Naive thymus-derived CD4-positive, alpha-beta T cell (primary cell): ENCODE measurements around the gene PRMT5. TPM values are rescaled to one million over a fixed set of nuclear protein-coding genes. Genes with fewer than 3 reads are reported as not detected.

Source experiments
- ATAC-seq: fragments of 150-1000 bp; cut with Tn5 transposase; 2 replicates; pipeline ENCODE4 v1.10.0; 2021; ENCODE audit warnings: mild to moderate bottlenecking, moderate library complexity
- CTCF ChIA-PET: fragments of 350-600 bp; sonication (Branson Sonifier 250); formaldehyde crosslinking; loops from one replicate; lab custom pipeline; 2021; ENCODE audit warnings: antibody characterized with exemption; lab: Charles Lee
- POLR2A ChIA-PET: fragments of 350-600 bp; sonication (Branson Sonifier 250); formaldehyde crosslinking; loops from one replicate; lab custom pipeline; 2021; ENCODE audit warnings: antibody characterized with exemption, inconsistent platforms; lab: Charles Lee
- DNase-seq, 9 donors: peaks; one replicate each; pipeline versions ENCODE4 v3.0.0 to v3.0.0-alpha.2; 2020 to 2022; ENCODE audit warnings: mixed read lengths in 1 of 9
- H3K27ac ChIP-seq: one replicate; pipeline ENCODE4 v1.7.0; 2013; ENCODE audit warnings: mild to moderate bottlenecking, low read depth, low read length, moderate library complexity
- H3K27me3 ChIP-seq, 2 donors: one replicate each; pipeline ENCODE4 v1.7.0; 2013; ENCODE audit warnings: low read length in 2 of 2, mild to moderate bottlenecking in 2 of 2, moderate library complexity in 2 of 2; ENCODE audit not compliant: control insufficient read depth in 2 of 2, insufficient read depth in 2 of 2
- H3K36me3 ChIP-seq, 3 experiments: 1 replicate in 2 of 3; 2 replicates in 1 of 3; pipeline ENCODE4 v1.7.0; 2013; ENCODE audit warnings: low read length in 3 of 3, mild to moderate bottlenecking in 3 of 3, moderate library complexity in 1 of 3; ENCODE audit not compliant: insufficient read depth in 3 of 3, control insufficient read depth in 2 of 3
- H3K4me1 ChIP-seq, 2 donors: one replicate each; pipeline ENCODE4 v1.7.0; 2013; ENCODE audit warnings: low read length in 2 of 2, mild to moderate bottlenecking in 2 of 2, moderate library complexity in 1 of 2; ENCODE audit not compliant: control insufficient read depth in 2 of 2, insufficient read depth in 2 of 2
- H3K4me3 ChIP-seq: 2 replicates; pipeline ENCODE4 v1.7.0; 2013; ENCODE audit warnings: mild to moderate bottlenecking, low read length
- H3K9me3 ChIP-seq, 3 experiments: 1 replicate in 2 of 3; 2 replicates in 1 of 3; pipeline ENCODE4 v1.7.0; 2013; ENCODE audit warnings: low read length in 3 of 3; ENCODE audit not compliant: control insufficient read depth in 2 of 3
- H3K27ac Mint-ChIP-seq, 9 donors: one replicate each; pipeline ENCODE4 v1.8.0; 2020 to 2022; ENCODE audit warnings: mixed read lengths in 9 of 9, mild to moderate bottlenecking in 8 of 9, moderate library complexity in 5 of 9, inconsistent platforms in 2 of 9
- H3K27me3 Mint-ChIP-seq, 5 donors: one replicate each; pipeline ENCODE4 v1.8.0; 2021 to 2022; ENCODE audit warnings: mixed read lengths in 5 of 5, mild to moderate bottlenecking in 1 of 5
- H3K36me3 Mint-ChIP-seq, 5 donors: one replicate each; pipeline ENCODE4 v1.8.0; 2020 to 2022; ENCODE audit warnings: mixed read lengths in 5 of 5, mild to moderate bottlenecking in 3 of 5, inconsistent platforms in 1 of 5
- H3K4me1 Mint-ChIP-seq, 7 donors: one replicate each; pipeline ENCODE4 v1.8.0; 2020 to 2022; ENCODE audit warnings: mixed read lengths in 7 of 7, mild to moderate bottlenecking in 3 of 7, inconsistent platforms in 1 of 7
- H3K4me3 Mint-ChIP-seq, 10 donors: one replicate each; pipeline ENCODE4 v1.8.0; 2020 to 2022; ENCODE audit warnings: mild to moderate bottlenecking in 10 of 10, mixed read lengths in 10 of 10, moderate library complexity in 6 of 10, inconsistent platforms in 2 of 10
- H3K9me3 Mint-ChIP-seq, 11 donors: one replicate each; pipeline ENCODE4 v1.8.0; 2020 to 2022; ENCODE audit warnings: mixed read lengths in 11 of 11, mild to moderate bottlenecking in 4 of 11, inconsistent platforms in 1 of 11, moderate library complexity in 1 of 11
- intact Hi-C, 2 donors: fragments of 100-400 bp; cut with micrococcal nuclease; formaldehyde crosslinking; loops; one replicate each; pipeline ENCODE4 v1.15.1; 2023
- polyA plus RNA-seq, 2 donors: library from polyadenylated mRNA; unstranded; fragments of 300-500 nt; fragmentation: Illumina TruSeq; gene quantifications; one replicate each; pipeline ENCODE4 v1.2.3, GENCODE V29; 2021
- total RNA-seq, 6 experiments: library from RNA in 5 of 6; stranded (reverse) in 5 of 6; gene quantifications; 1 replicate in 5 of 6; 2 replicates in 1 of 6; pipeline ENCODE4 v1.2.3 and lab custom pipeline; 2021 to 2026

PRMT5 gene
- total and polyA plus RNA-seq, 7 experiments from 2014 or later, result 24.9 to 82.8 (median 36.3) TPM

DNA sequence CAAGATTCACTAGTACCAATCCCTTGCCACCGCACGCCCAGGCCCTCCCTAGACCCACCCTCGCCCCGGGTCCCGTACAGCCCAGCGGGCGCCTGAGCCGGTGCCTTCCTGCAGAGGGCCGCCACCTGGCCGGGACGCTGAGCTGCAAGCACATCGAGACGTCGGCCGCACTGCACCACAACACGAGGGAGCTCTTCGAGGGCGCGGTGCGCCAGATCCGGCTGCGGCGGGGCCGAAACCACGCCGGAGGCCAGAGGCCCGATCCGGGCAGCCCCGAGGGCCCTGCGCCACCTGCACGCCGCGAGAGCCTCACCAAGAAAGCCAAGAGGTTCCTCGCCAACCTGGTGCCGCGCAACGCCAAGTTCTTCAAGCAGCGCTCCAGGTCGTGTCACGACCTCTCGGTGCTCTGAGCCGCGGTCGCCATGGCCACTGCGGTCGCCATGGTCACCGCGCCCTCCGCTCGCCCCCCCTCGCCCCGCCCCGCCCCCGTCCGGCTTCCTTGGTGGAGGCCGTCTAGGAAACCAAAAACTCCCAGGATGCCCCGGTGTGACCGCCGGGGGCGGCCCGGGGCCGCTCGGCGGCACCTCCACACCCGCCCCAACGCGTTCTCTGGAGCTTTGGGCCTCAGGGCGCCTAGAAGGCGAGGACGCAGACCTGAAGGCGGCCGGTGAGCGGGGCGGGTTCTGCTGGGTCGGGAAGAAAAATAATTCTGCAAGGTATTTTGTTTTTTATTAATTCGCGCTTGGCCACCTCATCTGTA, 42.5 kb downstream of the PRMT5 start:
- ChIA-PET POLR2A (interaction anchor here (0.6 to 10.6 kb wide), 10 partner anchors 9 to 416 kb away, joined by 3 to 145 read pairs (median 4); partner anchors contain the start of genes LRP10, OXA1L, PPP1R3E and PRMT5), CTCF (interaction anchor here (0.6 to 8.0 kb wide), 7 partner anchors 9 to 316 kb away, joined by 3 to 75 read pairs (median 8); partner anchors contain the start of gene LRP10)
- DNase-seq (peak; percentile 42 to 75 (median 69)), ATAC-seq (peak; percentile 80)
- H3K27me3 Mint-ChIP-seq, result peaks cover 0 to 21% (median 0%) of the 10 kb centered on the region in 5 donors
- Histone ChIP-seq H3K4me1 (peaks cover 21 to 53% of the 10 kb centered on the region in 2 donors), H3K27ac (peak overlapping the region; percentile 75), H3K9me3 (no peaks in the 10 kb centered on the region), H3K4me3 (peak overlapping the region; percentile 77), H3K36me3 (no peaks in the 10 kb centered on the region), H3K27me3 (no peaks in the 10 kb centered on the region)
- peaks cover 39 to 80% (median 72%) of the 10 kb centered on the region in 7 donors for H3K4me1 Mint-ChIP-seq
- H3K9me3 Mint-ChIP-seq, result no peaks in the 10 kb centered on the region
- intact Hi-C loops, result loop anchor here (1.0 to 5.0 kb wide), 7 partner anchors 14 to 120 kb away; partner anchors contain the start of genes LRP10 (in 1 of the 2), MRPL52 (in 1 of the 2), OXA1L (in 1 of the 2) and PRMT5 (in 1 of the 2)
- peak overlapping the region; percentile 88 to 100 (median 92) for H3K4me3 Mint-ChIP-seq
- peaks cover 0 to 10% (median 5%) of the 10 kb centered on the region in 5 donors for H3K36me3 Mint-ChIP-seq
- peak overlapping the region; percentile 85 to 98 (median 96) for H3K27ac Mint-ChIP-seq

DNA sequence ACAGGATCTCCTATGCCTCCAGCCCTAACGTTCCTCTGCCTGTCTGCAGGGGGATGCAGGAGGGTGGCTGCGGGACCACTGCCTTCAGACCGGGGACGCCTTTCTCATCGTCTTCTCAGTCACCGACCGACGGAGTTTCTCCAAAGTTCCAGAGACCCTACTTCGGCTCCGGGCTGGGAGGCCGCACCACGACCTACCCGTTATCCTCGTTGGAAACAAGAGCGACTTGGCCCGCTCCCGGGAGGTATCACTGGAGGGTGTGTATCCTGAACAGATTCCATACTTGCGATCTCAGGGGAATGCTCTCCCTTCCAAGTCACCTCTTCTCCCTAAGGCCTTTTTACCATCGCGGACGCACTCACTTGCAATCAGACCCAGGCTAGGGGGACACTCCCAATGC, 43.2 kb downstream of the PRMT5 start:
- H3K27me3 ChIP-seq, result no peaks in the 10 kb centered on the region
- Mint-ChIP-seq H3K36me3 (peaks cover 0 to 10% (median 5%) of the 10 kb centered on the region in 5 donors), H3K4me3 (peak overlapping the region; percentile 59 to 100 (median 90)), H3K27me3 (peaks cover 0 to 21% (median 0%) of the 10 kb centered on the region in 5 donors), H3K9me3 (no peaks in the 10 kb centered on the region), H3K4me1 (peaks cover 39 to 83% (median 74%) of the 10 kb centered on the region in 7 donors), H3K27ac (peak overlapping the region; percentile 24 to 97 (median 85))
- DNase-seq (no peak), ATAC-seq (no peak)
- ChIA-PET POLR2A (interaction anchor here (0.6 to 10.6 kb wide), 8 partner anchors 8 to 416 kb away, joined by 3 to 145 read pairs (median 6); partner anchors contain the start of genes LRP10, OXA1L, PPP1R3E and PRMT5), CTCF (interaction anchor here (0.8 to 8.0 kb wide), 7 partner anchors 10 to 316 kb away, joined by 4 to 75 read pairs (median 8); partner anchors contain the start of gene LRP10)
- peaks cover 21 to 53% of the 10 kb centered on the region in 2 donors for H3K4me1 ChIP-seq
- H3K9me3 ChIP-seq, result no peaks in the 10 kb centered on the region
- intact Hi-C loops, result loop anchor here (1.0 to 5.0 kb wide), 2 partner anchors 14 to 59 kb away; partner anchors contain the start of gene MRPL52 (in 1 of the 2)
- peak overlapping the region; percentile 77 for H3K4me3 ChIP-seq
- H3K36me3 ChIP-seq, result no peaks in the 10 kb centered on the region
- peak overlapping the region; percentile 75 for H3K27ac ChIP-seq

DNA sequence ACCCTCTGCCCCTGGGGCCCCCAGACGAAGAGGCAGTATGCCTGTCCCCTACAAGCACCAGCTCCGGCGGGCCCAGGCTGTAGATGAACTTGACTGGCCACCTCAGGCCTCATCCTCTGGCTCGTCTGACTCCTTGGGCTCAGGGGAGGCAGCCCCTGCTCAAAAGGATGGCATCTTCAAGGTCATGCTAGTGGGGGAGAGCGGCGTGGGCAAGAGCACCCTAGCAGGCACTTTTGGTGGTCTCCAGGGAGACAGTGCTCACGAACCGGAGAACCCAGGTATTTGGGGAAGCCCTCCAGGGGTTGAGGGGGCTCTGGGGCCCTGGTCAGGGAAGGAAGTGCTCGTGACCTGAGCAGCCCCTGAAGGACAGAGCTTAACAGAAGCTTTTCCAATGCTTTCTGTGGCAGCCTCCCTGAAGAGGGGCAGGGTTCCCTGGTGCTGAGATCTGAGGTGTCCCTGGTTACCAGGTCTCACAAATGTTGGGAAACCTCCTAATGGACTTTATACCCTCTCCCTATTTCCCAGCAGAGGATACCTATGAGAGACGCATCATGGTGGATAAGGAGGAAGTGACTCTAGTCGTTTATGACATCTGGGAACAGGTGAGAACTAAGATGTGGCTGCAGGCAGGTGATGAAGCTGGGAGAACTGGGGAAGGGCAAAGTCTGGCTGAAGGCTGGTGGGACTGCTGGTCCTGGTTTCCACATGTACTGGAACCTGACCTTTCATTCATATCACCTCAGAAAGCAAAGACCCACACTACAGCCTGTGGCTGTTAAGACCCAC, 44.2 kb downstream of the PRMT5 start:
- H3K27ac ChIP-seq, result no peak overlapping the region
- peaks cover 21 to 49% of the 10 kb centered on the region in 2 donors for H3K4me1 ChIP-seq
- CTCF ChIA-PET, result interaction anchor here (0.9 to 8.0 kb wide), 7 partner anchors 11 to 45 kb away, joined by 4 to 75 read pairs (median 8); partner anchors contain the start of gene LRP10
- Mint-ChIP-seq H3K27ac (peak overlapping the region in 7 of 9 donors; percentile 36 to 96 (median 82)), H3K36me3 (peaks cover 0 to 4% (median 2%) of the 10 kb centered on the region in 5 donors), H3K4me1 (peaks cover 34 to 75% (median 67%) of the 10 kb centered on the region in 7 donors), H3K4me3 (peak overlapping the region in 9 of 10 donors; percentile 0 to 100 (median 38)), H3K9me3 (no peaks in the 10 kb centered on the region), H3K27me3 (peaks cover 0 to 21% (median 0%) of the 10 kb centered on the region in 5 donors)
- no peak overlapping the region for H3K4me3 ChIP-seq
- intact Hi-C loops, result loop anchor here in 1 of 2 donors (5.0 kb wide), 1 partner anchor 58 kb away; the partner anchor contains the start of gene MRPL52
- H3K36me3 ChIP-seq, result no peaks in the 10 kb centered on the region
- no peaks in the 10 kb centered on the region for H3K9me3 ChIP-seq
- H3K27me3 ChIP-seq, result no peaks in the 10 kb centered on the region
- ATAC-seq (no peak), DNase-seq (no peak)
- POLR2A ChIA-PET, result interaction anchor here (0.5 to 10.6 kb wide), 7 partner anchors 11 to 1026 kb away, joined by 3 to 145 read pairs (median 5); partner anchors contain the start of genes HAUS4, LRP10 and RBM23

DNA sequence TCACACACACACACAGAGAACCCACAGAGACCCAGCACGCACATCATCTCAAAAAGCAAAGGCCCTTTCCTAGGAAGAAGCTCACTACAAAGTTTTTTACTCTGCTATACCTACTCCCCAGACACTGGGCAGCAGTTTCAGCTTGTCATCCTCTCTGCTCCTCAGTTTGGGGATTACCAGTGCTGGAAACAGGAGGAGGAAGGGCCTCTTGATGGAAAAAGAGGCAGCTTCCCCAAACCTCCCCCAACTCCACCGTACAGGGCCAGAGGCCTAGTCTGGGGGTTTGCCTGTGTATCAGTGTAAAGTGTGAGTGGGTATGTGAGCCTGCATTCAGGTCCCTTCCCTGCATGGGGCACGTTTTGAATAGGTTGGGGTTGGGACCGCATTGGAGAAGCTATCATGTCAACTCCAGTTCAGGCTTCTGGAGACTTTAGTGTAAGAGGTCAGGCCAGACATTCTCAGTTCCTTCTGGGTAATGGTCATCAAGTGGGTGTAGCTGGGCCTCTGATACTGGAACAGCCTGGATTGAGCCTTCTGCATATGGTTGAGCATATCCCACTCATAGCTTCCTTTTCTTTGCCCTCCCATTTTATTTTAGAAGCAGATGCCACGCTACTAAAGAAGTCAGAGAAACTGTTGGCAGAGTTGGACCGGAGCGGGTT, 45.0 kb downstream of the PRMT5 start:
- Histone ChIP-seq H3K4me3 (no peak overlapping the region), H3K36me3 (peaks cover 0 to 5% (median 0%) of the 10 kb centered on the region in 3 experiments), H3K27ac (no peak overlapping the region), H3K4me1 (peaks cover 19 to 42% of the 10 kb centered on the region in 2 donors), H3K27me3 (no peaks in the 10 kb centered on the region), H3K9me3 (no peaks in the 10 kb centered on the region)
- H3K36me3 Mint-ChIP-seq, result peaks cover 0 to 5% (median 4%) of the 10 kb centered on the region in 5 donors
- H3K9me3 Mint-ChIP-seq, result no peaks in the 10 kb centered on the region
- ChIA-PET POLR2A (interaction anchor here (1.0 to 10.6 kb wide), 6 partner anchors 11 to 72 kb away, joined by 3 to 145 read pairs (median 6); partner anchors contain the start of genes HAUS4, LRP10, PRMT5 and RBM23), CTCF (interaction anchor here (1.2 to 8.0 kb wide), 4 partner anchors 11 to 31 kb away, joined by 3 to 75 read pairs (median 6); partner anchors contain the start of gene LRP10)
- H3K4me1 Mint-ChIP-seq, result peaks cover 30 to 69% (median 65%) of the 10 kb centered on the region in 7 donors
- intact Hi-C loops, result no loop called here
- H3K27ac Mint-ChIP-seq, result peak overlapping the region; percentile 47 to 96 (median 73)
- ATAC-seq, result no peak
- no peak for DNase-seq
- H3K4me3 Mint-ChIP-seq, result peak overlapping the region in 1 of 10 donors; percentile 9
- H3K27me3 Mint-ChIP-seq, result peaks cover 0 to 21% (median 0%) of the 10 kb centered on the region in 5 donors

DNA sequence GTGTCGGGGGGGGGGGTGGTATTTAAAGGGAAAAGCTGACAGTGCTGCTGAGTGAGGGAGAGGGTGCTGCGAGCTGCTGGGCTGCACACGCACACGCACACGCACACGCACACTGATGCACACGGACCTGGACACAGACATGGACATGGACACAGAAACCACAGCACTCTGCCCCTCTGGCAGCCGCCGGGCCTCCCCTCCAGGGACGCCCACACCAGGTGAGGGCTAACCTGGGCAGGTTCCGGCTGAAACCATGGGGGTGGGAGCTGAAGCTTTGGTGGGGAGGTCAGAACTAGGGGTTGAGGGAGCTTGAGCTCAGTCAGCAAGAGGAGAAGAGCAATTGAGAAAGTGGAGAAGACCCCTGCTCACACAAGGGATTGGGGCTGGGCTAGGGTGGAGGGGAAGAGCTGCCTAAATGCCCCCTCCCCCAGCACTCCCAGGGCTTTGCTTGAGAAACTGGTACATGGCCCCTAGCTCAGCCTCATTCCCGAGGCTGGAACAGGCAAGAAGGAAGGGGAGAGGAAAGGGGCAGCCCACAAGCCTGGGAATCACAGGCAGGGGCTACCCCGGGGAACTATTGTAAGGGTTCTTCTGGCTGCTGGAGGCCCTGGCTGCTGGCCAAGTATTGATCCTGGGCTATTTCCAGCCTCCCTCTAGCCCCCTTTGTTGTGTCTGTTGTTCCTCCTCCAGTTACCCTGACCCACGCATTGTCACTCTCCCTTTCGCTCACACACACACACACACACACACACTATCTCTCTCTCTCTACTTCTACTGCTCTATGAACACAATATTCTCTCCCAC, 45.8 kb downstream of the PRMT5 start, which contains the start of gene REM2:
TSS of gene REM2 (plus strand) at position 50 of the 804 bp plus-strand sequence. CDS start at position 116, 66 bp downstream.
- Mint-ChIP-seq H3K36me3 (peaks cover 0 to 9% (median 8%) of the 10 kb centered on the region in 5 donors), H3K27me3 (peaks cover 0 to 21% (median 0%) of the 10 kb centered on the region in 5 donors), H3K4me1 (peaks cover 27 to 67% (median 61%) of the 10 kb centered on the region in 7 donors), H3K27ac (peak within 1 kb of the TSS; percentile 60 to 96 (median 78)), H3K4me3 (peak within 1 kb of the TSS in 5 of 10 donors; percentile 1 to 44 (median 18)), H3K9me3 (no peaks in the 10 kb centered on the region)
- peaks cover 0 to 14% (median 0%) of the 10 kb centered on the region in 3 experiments for H3K36me3 ChIP-seq
- peaks cover 16 to 36% of the 10 kb centered on the region in 2 donors for H3K4me1 ChIP-seq
- no peak for DNase-seq
- no peak for ATAC-seq
- intact Hi-C loops, result no loop called here
- H3K4me3 ChIP-seq, result no peak within 1 kb of the TSS
- ChIA-PET CTCF (interaction anchor here (0.8 to 8.0 kb wide), 5 partner anchors 11 to 31 kb away, joined by 3 to 75 read pairs (median 3); partner anchors contain the start of gene LRP10), POLR2A (interaction anchor here (0.7 to 10.6 kb wide), 10 partner anchors 11 to 1619 kb away, joined by 3 to 145 read pairs (median 5); partner anchors contain the start of genes HAUS4, LRP10, PRMT5 and RBM23)
- H3K9me3 ChIP-seq, result no peaks in the 10 kb centered on the region
- peak within 1 kb of the TSS; percentile 58 for H3K27ac ChIP-seq
- no peaks in the 10 kb centered on the region for H3K27me3 ChIP-seq
